ENCODE results near the gene LDLRAD4. TPM values are rescaled to one million over a fixed set of nuclear protein-coding genes. Genes with fewer than 3 reads are reported as not detected.

Gene LDLRAD4
- total RNA-seq, 1 donor: 0.43 TPM

- no peak for DNase-seq (ENCODE audit: low read depth)
- TF ChIP-seq, protein P1, sequence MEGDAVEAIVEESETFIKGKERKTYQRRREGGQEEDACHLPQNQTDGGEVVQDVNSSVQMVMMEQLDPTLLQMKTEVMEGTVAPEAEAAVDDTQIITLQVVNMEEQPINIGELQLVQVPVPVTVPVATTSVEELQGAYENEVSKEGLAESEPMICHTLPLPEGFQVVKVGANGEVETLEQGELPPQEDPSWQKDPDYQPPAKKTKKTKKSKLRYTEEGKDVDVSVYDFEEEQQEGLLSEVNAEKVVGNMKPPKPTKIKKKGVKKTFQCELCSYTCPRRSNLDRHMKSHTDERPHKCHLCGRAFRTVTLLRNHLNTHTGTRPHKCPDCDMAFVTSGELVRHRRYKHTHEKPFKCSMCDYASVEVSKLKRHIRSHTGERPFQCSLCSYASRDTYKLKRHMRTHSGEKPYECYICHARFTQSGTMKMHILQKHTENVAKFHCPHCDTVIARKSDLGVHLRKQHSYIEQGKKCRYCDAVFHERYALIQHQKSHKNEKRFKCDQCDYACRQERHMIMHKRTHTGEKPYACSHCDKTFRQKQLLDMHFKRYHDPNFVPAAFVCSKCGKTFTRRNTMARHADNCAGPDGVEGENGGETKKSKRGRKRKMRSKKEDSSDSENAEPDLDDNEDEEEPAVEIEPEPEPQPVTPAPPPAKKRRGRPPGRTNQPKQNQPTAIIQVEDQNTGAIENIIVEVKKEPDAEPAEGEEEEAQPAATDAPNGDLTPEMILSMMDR (IDR thresholded peaks at IDR 0.05; ENCODE audit: insufficient read depth, low read depth, low read length): no peak
- no peak overlapping the region for H3K4me3 ChIP-seq (ENCODE audit: low read depth, low read length)
These were observed 205.8 kb downstream of the LDLRAD4 start for GRCh38 chr18:13424363-13424762.

DNA sequence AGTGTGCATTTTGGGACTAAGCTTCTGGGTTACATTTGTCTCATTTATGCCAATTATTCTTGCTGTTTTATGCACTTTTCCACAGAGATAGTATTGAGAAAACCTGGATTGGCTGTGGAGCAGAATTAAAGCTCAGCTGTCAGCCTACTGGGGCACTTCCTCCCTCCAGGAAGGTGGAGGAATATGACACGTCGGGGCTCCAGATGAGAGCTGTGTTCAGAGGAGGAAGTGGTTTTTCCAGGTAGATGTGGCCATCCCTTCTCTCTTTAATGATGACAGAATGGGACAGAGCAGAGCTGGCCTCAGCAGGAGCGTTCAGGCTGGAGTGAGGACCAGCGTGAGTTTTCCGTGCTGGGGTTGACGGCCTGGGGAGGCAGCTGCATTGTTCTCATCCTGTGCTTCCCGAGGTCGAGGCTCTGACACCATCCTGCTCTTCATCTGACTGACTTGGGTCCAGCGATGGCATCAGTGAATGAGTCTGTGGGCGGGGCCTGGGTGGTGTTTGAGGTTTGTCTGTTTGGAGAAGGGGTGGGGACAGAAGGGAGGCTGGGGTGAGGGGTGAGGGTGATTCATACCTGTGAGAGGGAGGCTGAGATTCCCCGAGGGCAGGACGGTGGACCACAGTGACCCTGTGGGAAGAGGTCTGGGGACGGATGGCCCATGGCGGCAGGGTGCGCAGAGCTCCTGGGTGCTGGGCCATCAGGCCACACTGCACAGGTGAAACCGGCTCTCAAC is 207.0 kb downstream of the LDLRAD4 start:
- no peak for DNase-seq (ENCODE audit: low read depth)
- TF ChIP-seq, protein P1 (IDR thresholded peaks at IDR 0.05; ENCODE audit: insufficient read depth, low read depth, low read length): no peak
- H3K4me3 ChIP-seq (ENCODE audit: low read depth, low read length): no peak overlapping the region

DNA sequence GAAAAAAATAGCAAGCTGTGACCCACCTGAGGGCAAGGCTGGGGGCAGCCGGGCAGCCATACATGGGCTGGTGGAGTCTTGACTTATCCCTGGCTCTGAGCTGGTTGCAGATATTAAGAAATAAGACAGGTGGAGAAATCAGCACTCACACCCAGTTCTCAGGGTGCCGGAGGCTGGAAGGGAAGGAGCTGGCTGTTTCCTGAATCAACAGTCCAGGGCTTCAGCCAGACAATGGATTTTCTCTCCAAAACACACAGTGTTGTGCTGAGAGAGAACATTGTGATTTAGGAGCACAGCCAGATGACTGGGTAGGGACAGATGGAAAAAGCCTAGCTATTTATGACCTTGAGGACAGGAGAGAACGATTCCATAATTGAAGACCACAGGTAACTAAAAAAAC is 208.8 kb downstream of the LDLRAD4 start:
- TF ChIP-seq, protein P1 (IDR thresholded peaks at IDR 0.05; ENCODE audit: insufficient read depth, low read depth, low read length): no peak
- no peak overlapping the region for H3K4me3 ChIP-seq (ENCODE audit: low read depth, low read length)
- DNase-seq (ENCODE audit: low read depth): no peak

GRCh38 chr18:13428319-13428718 is 209.8 kb downstream of the LDLRAD4 start:
- H3K4me3 ChIP-seq (ENCODE audit: low read depth, low read length): no peak overlapping the region
- DNase-seq (ENCODE audit: low read depth): no peak
- TF ChIP-seq, protein P1 (IDR thresholded peaks at IDR 0.05; ENCODE audit: insufficient read depth, low read depth, low read length): no peak

GRCh38 chr18:13429016-13429415 is 210.5 kb downstream of the LDLRAD4 start:
- H3K4me3 ChIP-seq (ENCODE audit: low read depth, low read length): no peak overlapping the region
- DNase-seq (ENCODE audit: low read depth): no peak
- TF ChIP-seq, protein P1 (IDR thresholded peaks at IDR 0.05; ENCODE audit: insufficient read depth, low read depth, low read length): no peak

DNA sequence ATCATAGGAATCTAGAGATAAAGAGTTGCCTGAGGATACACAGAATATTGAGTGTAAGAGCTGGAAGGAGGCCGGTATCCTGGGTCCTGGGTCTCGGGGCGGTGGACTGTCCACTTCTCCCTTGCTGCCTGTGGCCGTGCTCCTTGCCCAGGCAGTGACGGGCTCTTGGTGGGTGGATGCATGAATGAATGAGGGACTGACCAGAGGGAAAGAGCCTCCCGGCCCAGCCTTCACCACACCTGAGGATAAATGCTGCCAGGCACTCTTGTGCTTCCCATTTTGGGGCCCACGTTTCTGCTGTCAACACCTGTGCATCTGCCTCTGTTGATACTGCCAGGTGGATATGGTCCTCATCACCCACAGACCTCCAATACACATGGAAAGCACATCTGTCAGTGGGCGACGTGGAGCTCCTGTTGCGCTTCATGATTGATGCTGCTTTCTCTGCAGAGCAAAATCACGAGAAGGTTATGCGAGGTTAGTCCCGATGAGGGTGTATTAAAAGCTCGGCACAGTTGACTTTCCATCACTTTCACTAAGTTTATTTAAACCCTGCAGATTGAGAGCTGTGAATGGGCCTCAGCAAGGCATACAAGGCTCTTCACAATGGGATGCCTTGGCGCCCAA is 211.4 kb downstream of the LDLRAD4 start:
- no peak overlapping the region for H3K4me3 ChIP-seq (ENCODE audit: low read depth, low read length)
- TF ChIP-seq, protein P1 (IDR thresholded peaks at IDR 0.05; ENCODE audit: insufficient read depth, low read depth, low read length): no peak
- no peak for DNase-seq (ENCODE audit: low read depth)

Data from fibroblast of villous mesenchyme (primary cell).